ENCODE measurements around the gene SENP8. TPM values are rescaled to one million over a fixed set of nuclear protein-coding genes. Genes with fewer than 3 reads are reported as not detected.

The SENP8 gene
- total and polyA plus RNA-seq, 2 of the 13 experiments (the other 11 are each of a cell fraction or from before 2014, with no cell fraction given), result 2.7 to 3.0 TPM

DNA sequence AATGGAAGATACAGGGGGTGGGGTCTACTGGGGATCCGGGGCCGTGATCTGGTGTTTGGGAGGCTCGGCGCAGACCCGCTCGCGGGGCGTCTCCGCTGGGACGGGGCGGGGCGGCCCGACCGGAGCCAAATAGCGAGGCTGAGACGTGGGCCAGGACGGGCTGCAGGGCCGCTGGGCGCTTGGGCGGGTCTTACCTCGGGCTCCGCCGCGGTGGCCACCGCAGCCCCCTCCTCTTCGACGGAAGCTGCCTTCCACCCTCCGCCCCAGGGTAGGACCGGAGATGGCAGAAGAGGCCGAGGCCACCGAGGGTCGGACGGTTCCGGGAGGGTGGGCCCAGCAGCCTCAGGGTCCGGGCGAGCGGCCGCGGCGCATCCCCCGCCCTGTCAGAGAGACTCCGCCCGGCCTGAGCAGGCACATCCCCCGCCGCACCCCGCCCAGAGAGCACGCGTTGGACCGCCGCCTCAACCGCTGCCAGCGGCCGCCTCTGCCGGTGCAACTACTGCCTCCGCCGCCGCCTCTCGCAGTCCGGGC, 652 bp upstream of the SENP8 start (continued):
- TF ChIP-seq BCLAF1 (IDR thresholded peaks at IDR 0.05), result no peak
- TF ChIP-seq, protein P1, sequence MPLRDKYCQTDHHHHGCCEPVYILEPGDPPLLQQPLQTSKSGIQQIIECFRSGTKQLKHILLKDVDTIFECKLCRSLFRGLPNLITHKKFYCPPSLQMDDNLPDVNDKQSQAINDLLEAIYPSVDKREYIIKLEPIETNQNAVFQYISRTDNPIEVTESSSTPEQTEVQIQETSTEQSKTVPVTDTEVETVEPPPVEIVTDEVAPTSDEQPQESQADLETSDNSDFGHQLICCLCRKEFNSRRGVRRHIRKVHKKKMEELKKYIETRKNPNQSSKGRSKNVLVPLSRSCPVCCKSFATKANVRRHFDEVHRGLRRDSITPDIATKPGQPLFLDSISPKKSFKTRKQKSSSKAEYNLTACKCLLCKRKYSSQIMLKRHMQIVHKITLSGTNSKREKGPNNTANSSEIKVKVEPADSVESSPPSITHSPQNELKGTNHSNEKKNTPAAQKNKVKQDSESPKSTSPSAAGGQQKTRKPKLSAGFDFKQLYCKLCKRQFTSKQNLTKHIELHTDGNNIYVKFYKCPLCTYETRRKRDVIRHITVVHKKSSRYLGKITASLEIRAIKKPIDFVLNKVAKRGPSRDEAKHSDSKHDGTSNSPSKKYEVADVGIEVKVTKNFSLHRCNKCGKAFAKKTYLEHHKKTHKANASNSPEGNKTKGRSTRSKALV (CRISPR knock-in tag; IDR thresholded peaks at IDR 0.05), result 0 out of 2 replicates have a peak, but pooled peaks have one; percentile 22
- TF ChIP-seq ZBTB40 (IDR thresholded peaks at IDR 0.05), result no peak
- TF ChIP-seq ZBTB40 (CRISPR knock-in tag; IDR thresholded peaks at IDR 0.05), result peak; percentile 34; the same call in 1 of the 2 replicates
- TF ChIP-seq HDAC1 (CRISPR knock-in tag; IDR thresholded peaks at IDR 0.05), result no peak; the same call in none of the 2 replicates
- peak; percentile 44; the same call in 1 of the 2 replicates for TF ChIP-seq RXRA (CRISPR knock-in tag; IDR thresholded peaks at IDR 0.05)
- TF ChIP-seq, protein P2, sequence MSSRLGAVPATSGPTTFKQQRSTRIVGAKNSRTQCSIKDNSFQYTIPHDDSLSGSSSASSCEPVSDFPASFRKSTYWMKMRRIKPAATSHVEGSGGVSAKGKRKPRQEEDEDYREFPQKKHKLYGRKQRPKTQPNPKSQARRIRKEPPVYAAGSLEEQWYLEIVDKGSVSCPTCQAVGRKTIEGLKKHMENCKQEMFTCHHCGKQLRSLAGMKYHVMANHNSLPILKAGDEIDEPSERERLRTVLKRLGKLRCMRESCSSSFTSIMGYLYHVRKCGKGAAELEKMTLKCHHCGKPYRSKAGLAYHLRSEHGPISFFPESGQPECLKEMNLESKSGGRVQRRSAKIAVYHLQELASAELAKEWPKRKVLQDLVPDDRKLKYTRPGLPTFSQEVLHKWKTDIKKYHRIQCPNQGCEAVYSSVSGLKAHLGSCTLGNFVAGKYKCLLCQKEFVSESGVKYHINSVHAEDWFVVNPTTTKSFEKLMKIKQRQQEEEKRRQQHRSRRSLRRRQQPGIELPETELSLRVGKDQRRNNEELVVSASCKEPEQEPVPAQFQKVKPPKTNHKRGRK (CRISPR knock-in tag; IDR thresholded peaks at IDR 0.05), result no peak
- TF ChIP-seq JUND (CRISPR knock-in tag; IDR thresholded peaks at IDR 0.05), result no peak
- TF ChIP-seq ZNF280B (CRISPR knock-in tag; IDR thresholded peaks at IDR 0.05; ENCODE audit: borderline replicate concordance), result 0 out of 2 replicates have a peak, but pooled peaks have one; percentile 17
- peak; percentile 23 for TF ChIP-seq AGO2 (optimal IDR thresholded peaks at IDR 0.05; ENCODE audit: low read depth, low read length)
- TF ChIP-seq NR3C1 (CRISPR knock-in tag; IDR thresholded peaks at IDR 0.05), result no peak
- no peak for TF ChIP-seq NCOA5 (CRISPR knock-in tag; IDR thresholded peaks at IDR 0.05)

Measured in HepG2 (cell line).